Heart right ventricle (tissue), 16 donors: ENCODE measurements around the gene CIITA. TPM values are rescaled to one million over a fixed set of nuclear protein-coding genes. Genes with fewer than 3 reads are reported as not detected.

Source experiments
- ATAC-seq, 8 donors: fragments of 200-7000 bp; cut with Tn5 transposase; one replicate each; pipeline ENCODE4 v1.9.1; 2020; ENCODE audit warnings: mild to moderate bottlenecking in 8 of 8, moderate library complexity in 8 of 8, moderate number of reproducible peaks in 1 of 8
- DNase-seq, 2 donors: peaks; one replicate each; pipeline ENCODE4 v3.0.0-alpha.2; 2020
- H3K27ac ChIP-seq, 10 donors: fragments of 200-600 bp; sonication (generic) in 2 of 10; one replicate each; pipeline versions ENCODE4 v1.5.0 to v1.8.0; 2020 to 2022; ENCODE audit warnings: mild to moderate bottlenecking in 3 of 10
- H3K27me3 ChIP-seq, 7 donors: fragments of 200-600 bp; one replicate each; pipeline ENCODE4 v1.8.0; 2021 to 2022; ENCODE audit warnings: mild to moderate bottlenecking in 2 of 7
- H3K36me3 ChIP-seq, 9 donors: fragments of 200-600 bp; sonication (generic) in 1 of 9; one replicate each; pipeline versions ENCODE4 v1.5.0 to v1.8.0; 2020 to 2022; ENCODE audit warnings: mild to moderate bottlenecking in 2 of 9
- H3K4me1 ChIP-seq, 9 donors: fragments of 200-600 bp; sonication (generic) in 1 of 9; one replicate each; pipeline versions ENCODE4 v1.5.0 to v1.8.0; 2020 to 2022; ENCODE audit warnings: mild to moderate bottlenecking in 4 of 9
- H3K4me3 ChIP-seq, 10 donors: fragments of 200-600 bp; sonication (generic) in 2 of 10; one replicate each; pipeline versions ENCODE4 v1.5.0 to v1.8.0; 2020 to 2022; ENCODE audit warnings: mild to moderate bottlenecking in 7 of 10, moderate library complexity in 2 of 10
- H3K9me3 ChIP-seq, 11 donors: fragments of 200-600 bp in 10 of 11; sonication (generic) in 2 of 11; one replicate each; pipeline versions ENCODE4 v1.5.0 to v1.8.0; 2013 to 2022; ENCODE audit warnings: mild to moderate bottlenecking in 2 of 11, control low read depth in 1 of 11, moderate library complexity in 1 of 11
- WGBS, 2 donors: extraction: QIAGEN DNeasy Blood & Tissue Kit; methylation state at CpG; one replicate each; pipeline ENCODE4 v1.1.7; 2013; ENCODE audit warnings: inconsistent platforms in 1 of 2; 5-methylcytosine and 5-hydroxymethylcytosine counted together
- intact Hi-C, 10 donors: fragments of 100-400 bp; cut with DNase I; formaldehyde crosslinking; loops; one replicate each; pipeline versions ENCODE4 v1.11.1 to v1.14.2; 2022
- polyA plus RNA-seq, 2 donors: library from polyadenylated mRNA; stranded (reverse); fragments of 200-250 nt; gene quantifications; one replicate each; pipeline ENCODE4 v1.2.3, GENCODE V29; 2013
- total RNA-seq, 10 donors: library from RNA; stranded (reverse); fragmentation: NEBNext Ultra II Directional in 3 of 10; extraction: Animal tissue kit (Norgen Biotek cat#: 25700) in 3 of 10; gene quantifications; one replicate each; pipeline versions ENCODE4 v1.2.1 to v1.2.4, GENCODE V29; 2021 to 2023
- TF ChIP-seq, protein P1 (sequence below), 9 donors: fragments of 200-600 bp; sonication (generic) in 2 of 9; IDR thresholded peaks; one replicate each; pipeline versions ENCODE4 v1.5.0 to v1.8.0; 2021 to 2022; ENCODE audit warnings: antibody characterized with exemption in 9 of 9, mild to moderate bottlenecking in 5 of 9, moderate library complexity in 1 of 9
- donor health status: Arrhythmogenic right ventricular cardiomyopathy.
- donor health status: ischemic (EF 13 %, LVEDD 7.1; RV severe dilation, severe dysfunction).
- donor health status: healthy with polysubstance abuse.
- donor health status: DM: no; HTN: yes; CAD: no.
- donor health status: DM: no; HTN: no; CAD: no.
- donor health status: ischemic (EF 25% LVEDD 6.9; RV normal size, moderate dysfunction).
- donor health status: ischemic (EF 25% LVEDD 5.7; RV mildly dilated, moderate dysfunction).
- donor health status: healthy.
- donor health status: DM: yes; HTN: yes; CAD: no.
- donor health status: Ischemic cardiomyopathy.
- donor health status: ischemic (EF 35%, LVEDD 5.7; RV mildly dilated, moderate dysfunction).
- donor health status: nonischemic (EF 11% LVEDD 7.7; RV severe dilation, severe dysfunction).
- donor health status: DM: yes; HTN: yes; CAD: no.
- donor health status: PGD.
- donor health status: ischemic (EF 29% LVEDD 5.4; RV normal size, mild dysfunction).
- donor health status: nonischemic (EF 23%, LVEDD 6.1; RV moderate dilation, normal function).

CIITA gene
- total and polyA plus RNA-seq, 12 donors = 2.1 to 50.8 (median 8.7) TPM

DNA sequence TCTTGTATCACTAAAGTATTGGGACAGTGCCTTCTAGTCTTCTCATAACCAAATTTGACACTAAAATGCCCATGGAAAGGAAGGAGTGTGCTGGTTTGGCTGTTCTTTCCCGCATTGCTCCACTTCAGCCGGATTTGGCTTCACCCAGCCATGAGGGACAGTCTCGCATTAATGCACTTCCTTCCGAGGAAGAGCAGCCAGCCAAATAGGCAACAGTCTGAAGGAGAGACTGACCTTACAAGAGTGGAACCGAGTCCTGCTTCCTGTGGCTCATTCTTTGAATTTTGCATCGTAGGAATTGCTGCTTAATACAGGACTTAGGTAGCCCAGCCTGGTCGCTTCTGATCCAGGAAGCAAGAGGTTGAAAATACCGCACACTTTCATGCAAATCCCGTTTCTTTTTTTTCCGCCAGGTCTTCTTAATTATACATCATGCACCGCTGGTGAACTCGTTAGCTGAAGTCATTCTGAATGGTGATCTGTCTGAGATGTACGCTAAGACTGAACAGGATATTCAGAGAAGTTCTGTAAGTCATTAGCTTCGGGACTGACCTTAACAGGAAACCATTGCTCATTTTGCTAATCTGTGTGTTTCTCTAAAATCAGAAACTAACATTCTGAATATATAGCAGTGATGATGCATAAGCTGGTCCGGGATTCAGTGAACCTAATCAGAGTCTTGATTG lies 105.6 kb downstream of the CIITA start:
- Histone ChIP-seq H3K27me3 (no peaks in the 10 kb centered on the region), H3K27ac (peak overlapping the region in 3 of 10 donors; percentile 1 to 48 (median 20)), H3K4me3 (no peak overlapping the region), H3K36me3 (peaks cover 0 to 85% (median 22%) of the 10 kb centered on the region in 9 donors), H3K4me1 (peaks cover 0 to 32% (median 13%) of the 10 kb centered on the region in 9 donors), H3K9me3 (no peaks in the 10 kb centered on the region)
- intact Hi-C loops = loop anchor here in 1 of 10 donors (5.0 kb wide), 1 partner anchor 275 kb away; the partner anchor contains the start of gene SOCS1
- 56 to 63% methylated on average over 15 of the region's 15 CpGs for WGBS, 2 donors
- peak; percentile 51 to 84 (median 66) for ATAC-seq
- peak in 1 of 2 donors; percentile 24 for DNase-seq
- TF ChIP-seq, protein P1, sequence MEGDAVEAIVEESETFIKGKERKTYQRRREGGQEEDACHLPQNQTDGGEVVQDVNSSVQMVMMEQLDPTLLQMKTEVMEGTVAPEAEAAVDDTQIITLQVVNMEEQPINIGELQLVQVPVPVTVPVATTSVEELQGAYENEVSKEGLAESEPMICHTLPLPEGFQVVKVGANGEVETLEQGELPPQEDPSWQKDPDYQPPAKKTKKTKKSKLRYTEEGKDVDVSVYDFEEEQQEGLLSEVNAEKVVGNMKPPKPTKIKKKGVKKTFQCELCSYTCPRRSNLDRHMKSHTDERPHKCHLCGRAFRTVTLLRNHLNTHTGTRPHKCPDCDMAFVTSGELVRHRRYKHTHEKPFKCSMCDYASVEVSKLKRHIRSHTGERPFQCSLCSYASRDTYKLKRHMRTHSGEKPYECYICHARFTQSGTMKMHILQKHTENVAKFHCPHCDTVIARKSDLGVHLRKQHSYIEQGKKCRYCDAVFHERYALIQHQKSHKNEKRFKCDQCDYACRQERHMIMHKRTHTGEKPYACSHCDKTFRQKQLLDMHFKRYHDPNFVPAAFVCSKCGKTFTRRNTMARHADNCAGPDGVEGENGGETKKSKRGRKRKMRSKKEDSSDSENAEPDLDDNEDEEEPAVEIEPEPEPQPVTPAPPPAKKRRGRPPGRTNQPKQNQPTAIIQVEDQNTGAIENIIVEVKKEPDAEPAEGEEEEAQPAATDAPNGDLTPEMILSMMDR (IDR thresholded peaks at IDR 0.05) = no peak

DNA sequence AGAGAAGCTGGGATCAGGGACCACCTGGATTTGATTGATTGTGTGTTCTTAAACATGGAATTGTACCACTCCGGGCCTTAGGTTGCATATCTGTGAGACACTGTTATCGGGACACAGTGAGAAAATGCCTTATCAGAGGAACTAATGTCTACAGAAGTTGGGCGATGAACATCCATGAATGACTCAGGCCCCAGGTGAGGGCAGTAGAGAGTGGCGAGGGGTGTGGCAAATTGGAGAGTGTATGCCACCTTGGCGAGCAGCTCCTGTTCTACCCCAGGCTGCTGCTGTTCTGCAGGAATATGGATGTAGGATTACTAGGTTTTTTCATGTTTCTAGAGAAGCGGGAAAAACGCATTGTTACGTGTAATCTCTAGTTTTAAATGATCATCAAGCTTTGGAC lies 106.2 kb downstream of the CIITA start:
- DNase-seq (no peak), ATAC-seq (no peak)
- peaks cover 0 to 32% (median 13%) of the 10 kb centered on the region in 9 donors for H3K4me1 ChIP-seq
- TF ChIP-seq, protein P1 (IDR thresholded peaks at IDR 0.05) = no peak
- H3K4me3 ChIP-seq = no peak overlapping the region
- H3K27ac ChIP-seq = peak overlapping the region in 1 of 10 donors; percentile 20
- WGBS, 2 donors = 85 to 95% methylated on average over 8 of the region's 8 CpGs
- H3K9me3 ChIP-seq = no peaks in the 10 kb centered on the region
- H3K27me3 ChIP-seq = no peaks in the 10 kb centered on the region
- H3K36me3 ChIP-seq = peaks cover 0 to 82% (median 22%) of the 10 kb centered on the region in 9 donors
- intact Hi-C loops = loop anchor here in 1 of 10 donors (5.0 kb wide), 1 partner anchor 274 kb away; the partner anchor contains the start of gene SOCS1

DNA sequence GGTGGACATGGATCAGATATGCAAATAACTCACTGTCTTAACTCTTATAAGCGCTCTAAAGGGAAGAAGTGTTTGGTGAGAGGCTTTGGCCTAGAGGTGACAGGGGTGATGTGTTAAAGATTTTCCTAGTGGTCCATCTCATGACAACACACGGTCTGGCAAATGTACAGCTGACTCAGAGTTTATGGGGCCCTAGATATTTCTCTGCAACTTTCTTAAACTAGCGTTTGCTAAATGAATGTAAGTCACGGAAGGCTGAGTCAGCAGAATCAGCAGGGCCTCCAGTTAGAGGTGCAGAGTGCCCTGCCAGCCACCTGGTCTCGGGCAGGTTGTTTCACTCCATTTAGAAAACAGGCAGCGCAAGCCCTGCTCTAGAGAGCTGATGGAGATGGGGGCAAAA lies 107.5 kb downstream of the CIITA start:
- intact Hi-C loops = loop anchor here in 1 of 10 donors (5.0 kb wide), 1 partner anchor 273 kb away; the partner anchor contains the start of gene SOCS1
- ATAC-seq (no peak), DNase-seq (no peak)
- Histone ChIP-seq H3K9me3 (no peaks in the 10 kb centered on the region), H3K27me3 (no peaks in the 10 kb centered on the region), H3K36me3 (peaks cover 0 to 76% (median 13%) of the 10 kb centered on the region in 9 donors), H3K27ac (no peak overlapping the region), H3K4me3 (no peak overlapping the region), H3K4me1 (peaks cover 0 to 28% (median 13%) of the 10 kb centered on the region in 9 donors)
- 86 to 91% methylated on average over 6 of the region's 6 CpGs for WGBS, 2 donors
- TF ChIP-seq, protein P1 (IDR thresholded peaks at IDR 0.05) = no peak

Other genes with a start within 250 kb of the CIITA start
- under 1 TPM in 2 of 10 donors, not detected in 8; 0.59 to 0.69 TPM for gene TEKT5, start 182.3 kb upstream of the CIITA start, total RNA-seq
- not detected for gene TEKT5, start 182.3 kb upstream of the CIITA start, polyA plus RNA-seq
- 10 to 100 TPM; 44.1 to 57.1 (median 50.3) TPM for gene NUBP1, start 133.4 kb upstream of the CIITA start, total RNA-seq
- gene NUBP1, start 133.4 kb upstream of the CIITA start, polyA plus RNA-seq = 10 to 100 TPM; 54.5 to 82.1 TPM
- gene TVP23A, start 58.4 kb upstream of the CIITA start, total RNA-seq = under 1 TPM in 5 of 10 donors, not detected in 5; 0.13 to 0.44 (median 0.23) TPM
- under 1 TPM; 0.04 to 0.15 TPM for gene TVP23A, start 58.4 kb upstream of the CIITA start, polyA plus RNA-seq
- 100 to 1,000 TPM in 4 of 10 donors, 10 to 100 TPM in 6; 68.8 to 109 (median 81.6) TPM for gene DEXI, start 65.3 kb downstream of the CIITA start, total RNA-seq
- gene DEXI, start 65.3 kb downstream of the CIITA start, polyA plus RNA-seq = 100 to 1,000 TPM in 1 of 2 donors, 10 to 100 TPM in 1; 91.4 to 104 TPM
- gene CLEC16A, start 67.4 kb downstream of the CIITA start, total RNA-seq = 10 to 100 TPM; 17.2 to 30.8 (median 23.2) TPM
- 10 to 100 TPM; 12.1 to 16.7 TPM for gene CLEC16A, start 67.4 kb downstream of the CIITA start, polyA plus RNA-seq